Stomach (tissue), 4 donors: ENCODE results near the gene PKN3.

ENCODE experiments used
- CTCF ChIP-seq, 7 experiments: fragments of 450-650 bp in 4 of 7; fragments of 200-600 bp in 3 of 7; sonication (generic) in 3 of 7; IDR thresholded peaks; one replicate each; pipeline ENCODE4 v1.5.1; 2016 to 2019; ENCODE audit warnings: antibody characterized with exemption in 7 of 7, control low read depth in 2 of 7, mild to moderate bottlenecking in 1 of 7
- EP300 ChIP-seq: sonication (generic); formaldehyde crosslinking; IDR thresholded peaks from one replicate; pipeline ENCODE4 v1.6.1; 2017; ENCODE audit warnings: antibody characterized with exemption
- POLR2A ChIP-seq, 4 donors: fragments of 450-650 bp; IDR thresholded peaks; one replicate each; pipeline ENCODE4 v1.6.1; 2016; ENCODE audit warnings: antibody characterized with exemption in 4 of 4, control low read depth in 2 of 4, mild to moderate bottlenecking in 1 of 4, moderate library complexity in 1 of 4
- POLR2AphosphoS5 ChIP-seq, 3 donors: sonication (generic); formaldehyde crosslinking; IDR thresholded peaks; one replicate each; pipeline ENCODE4 v1.6.1; 2016; ENCODE audit warnings: antibody characterized with exemption in 3 of 3

- no peak for TF ChIP-seq EP300
- peak in 5 of 7 experiments; percentile 72 to 93 (median 83) for TF ChIP-seq CTCF (IDR thresholded peaks at IDR 0.05)
- TF ChIP-seq POLR2A (IDR thresholded peaks at IDR 0.05): no peak
- peak in 2 of 3 donors; percentile 30 to 47 for TF ChIP-seq POLR2AphosphoS5 (IDR thresholded peaks at IDR 0.05)
Observed at GRCh38 chr9:128702445-128702948, at the start of gene PKN3.
